Fibroblast of lung (primary cell): ENCODE data around the gene CAMK2G. TPM values are rescaled to one million over a fixed set of nuclear protein-coding genes. Genes with fewer than 3 reads are reported as not detected.

Experiments
- DNase-seq, 2 donors: peaks; one replicate each; pipeline versions ENCODE4 v3.0.0 to v3.0.0-alpha.2; 2010; ENCODE audit warnings: low read depth in 2 of 2
- H2AFZ ChIP-seq: 2 replicates; pipeline ENCODE4 v1.5.1; 2012; ENCODE audit warnings: low read length, control low read depth, inconsistent platforms
- H3K27ac ChIP-seq: 2 replicates; pipeline ENCODE4 v1.5.1; 2011; ENCODE audit warnings: low read length, control low read depth; ENCODE audit not compliant: insufficient read depth
- H3K27me3 ChIP-seq: 2 replicates; pipeline ENCODE4 v1.5.1; 2011; ENCODE audit warnings: mild to moderate bottlenecking, low read length; ENCODE audit not compliant: control insufficient read depth, insufficient read depth
- H3K36me3 ChIP-seq: 2 replicates; pipeline ENCODE4 v1.5.1; 2011; ENCODE audit warnings: low read length; ENCODE audit not compliant: control insufficient read depth, insufficient read depth
- H3K4me1 ChIP-seq: 2 replicates; pipeline ENCODE4 v1.5.1; 2011; ENCODE audit warnings: low read length; ENCODE audit not compliant: control insufficient read depth, insufficient read depth; ENCODE audit errors: extremely low read depth
- H3K4me2 ChIP-seq: 2 replicates; pipeline ENCODE4 v1.5.1; 2011; ENCODE audit warnings: low read length, control low read depth; ENCODE audit not compliant: insufficient read depth; ENCODE audit errors: extremely low read depth
- H3K4me3 ChIP-seq, 4 experiments: fragments of 200-600 bp in 1 of 4; sonication (generic) in 1 of 4; replicated peaks in 1 of 4; 2 replicates each; pipeline ENCODE4 v1.5.1; 2011 to 2016; ENCODE audit warnings: low read length in 4 of 4, low read depth in 3 of 4, mild to moderate bottlenecking in 3 of 4, control low read depth in 2 of 4, inconsistent platforms in 1 of 4, mixed read lengths in 1 of 4; ENCODE audit not compliant: insufficient read depth in 1 of 4; ENCODE audit errors: control extremely low read depth in 1 of 4
- H3K79me2 ChIP-seq: 2 replicates; pipeline ENCODE4 v1.5.1; 2012; ENCODE audit warnings: mild to moderate bottlenecking, low read length, inconsistent platforms; ENCODE audit not compliant: control insufficient read depth, insufficient read depth
- H3K9ac ChIP-seq: 2 replicates; pipeline ENCODE4 v1.5.1; 2011; ENCODE audit warnings: mild to moderate bottlenecking, low read length, control low read depth; ENCODE audit not compliant: insufficient read depth
- H3K9me3 ChIP-seq: 2 replicates; pipeline ENCODE4 v1.5.1; 2012; ENCODE audit warnings: low read depth, low read length; ENCODE audit not compliant: control insufficient read depth, insufficient read depth
- H4K20me1 ChIP-seq: 2 replicates; pipeline ENCODE4 v1.5.1; 2011; ENCODE audit warnings: low read length; ENCODE audit not compliant: control insufficient read depth, insufficient read depth; ENCODE audit errors: extremely low read depth
- EZH2 ChIP-seq: IDR thresholded peaks from 2 replicates; pipeline ENCODE4 v1.5.1; 2012; ENCODE audit warnings: low read length, control low read depth, mild to moderate bottlenecking; ENCODE audit errors: missing control alignments
- polyA plus RNA-seq, 2 donors: library from polyadenylated mRNA; depleted of rRNA in 1 of 2; stranded (reverse) in 1 of 2; unstranded in 1 of 2; fragments of >200 nt; gene quantifications; 2 replicates each; pipeline ENCODE4 v1.2.1, GENCODE V29; 2011 to 2012; ENCODE audit warnings: missing spikeins in 1 of 2
- total RNA-seq: library from RNA; depleted of rRNA; stranded (reverse); fragments of >200 nt; gene quantifications from 2 replicates; pipeline ENCODE4 v1.2.1, GENCODE V29; 2014
- TF ChIP-seq, protein P1 (sequence below), 2 donors: IDR thresholded peaks in 1 of 2; conservative IDR thresholded peaks in 1 of 2; 1 replicate in 1 of 2; 2 replicates in 1 of 2; pipeline ENCODE4 v1.5.1; 2011 to 2012; ENCODE audit warnings: low read length in 2 of 2, control low read depth in 1 of 2, inconsistent platforms in 1 of 2, low read depth in 1 of 2, mild to moderate bottlenecking in 1 of 2

CAMK2G gene
- total and polyA plus RNA-seq, 2 donors (not counting 1 experiment from before 2014, with no cell fraction given), result 25.9 to 32.2 TPM

DNA sequence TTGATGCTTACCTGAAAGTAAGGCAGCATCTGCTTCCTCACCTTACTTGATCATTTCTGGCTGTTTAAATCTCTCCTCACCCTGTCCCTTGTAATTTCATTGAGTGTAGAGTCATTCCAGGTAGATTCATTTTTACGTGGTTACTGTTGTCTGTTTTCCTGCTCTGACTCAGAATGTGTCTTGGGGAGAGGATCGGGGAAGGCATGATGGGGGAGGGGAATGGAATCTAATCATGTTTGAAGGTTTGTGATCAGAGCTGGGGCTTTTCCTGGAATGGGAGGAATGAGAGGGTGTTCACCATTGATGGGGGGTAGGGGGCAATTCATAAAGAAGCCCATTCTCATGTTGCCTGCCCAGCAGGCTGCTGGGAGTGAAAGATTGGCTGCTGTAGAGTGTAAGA lies 111.4 kb downstream of the CAMK2G start:
- H3K4me2 ChIP-seq, result no peak overlapping the region
- H3K27ac ChIP-seq, result no peak overlapping the region
- H3K27me3 ChIP-seq, result no peaks in the 10 kb centered on the region
- no peaks in the 10 kb centered on the region for H4K20me1 ChIP-seq
- no peaks in the 10 kb centered on the region for H3K4me1 ChIP-seq
- peak in 1 of 2 donors; percentile 50 for DNase-seq
- H2AFZ ChIP-seq, result no peak overlapping the region
- H3K79me2 ChIP-seq, result no peaks in the 10 kb centered on the region
- H3K36me3 ChIP-seq, result peaks cover 25% of the 10 kb centered on the region
- H3K9me3 ChIP-seq, result no peaks in the 10 kb centered on the region
- no peak overlapping the region for H3K4me3 ChIP-seq
- TF ChIP-seq EZH2, result no peak
- TF ChIP-seq, protein P1, sequence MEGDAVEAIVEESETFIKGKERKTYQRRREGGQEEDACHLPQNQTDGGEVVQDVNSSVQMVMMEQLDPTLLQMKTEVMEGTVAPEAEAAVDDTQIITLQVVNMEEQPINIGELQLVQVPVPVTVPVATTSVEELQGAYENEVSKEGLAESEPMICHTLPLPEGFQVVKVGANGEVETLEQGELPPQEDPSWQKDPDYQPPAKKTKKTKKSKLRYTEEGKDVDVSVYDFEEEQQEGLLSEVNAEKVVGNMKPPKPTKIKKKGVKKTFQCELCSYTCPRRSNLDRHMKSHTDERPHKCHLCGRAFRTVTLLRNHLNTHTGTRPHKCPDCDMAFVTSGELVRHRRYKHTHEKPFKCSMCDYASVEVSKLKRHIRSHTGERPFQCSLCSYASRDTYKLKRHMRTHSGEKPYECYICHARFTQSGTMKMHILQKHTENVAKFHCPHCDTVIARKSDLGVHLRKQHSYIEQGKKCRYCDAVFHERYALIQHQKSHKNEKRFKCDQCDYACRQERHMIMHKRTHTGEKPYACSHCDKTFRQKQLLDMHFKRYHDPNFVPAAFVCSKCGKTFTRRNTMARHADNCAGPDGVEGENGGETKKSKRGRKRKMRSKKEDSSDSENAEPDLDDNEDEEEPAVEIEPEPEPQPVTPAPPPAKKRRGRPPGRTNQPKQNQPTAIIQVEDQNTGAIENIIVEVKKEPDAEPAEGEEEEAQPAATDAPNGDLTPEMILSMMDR (conservative IDR thresholded peaks at IDR 0.05 in 1 of 2, IDR thresholded peaks at IDR 0.05 in 1 of 2; ENCODE audit: low read depth in 1 of 2, low read length in 2 of 2), result no peak
- no peak overlapping the region for H3K9ac ChIP-seq

Other genes starting within 250 kb of the CAMK2G start
- gene MYOZ1, start 233.1 kb downstream of the CAMK2G start, total RNA-seq, result 0.17 and 0.51 TPM in 2 replicates
- gene MYOZ1, start 233.1 kb downstream of the CAMK2G start, polyA plus RNA-seq, result 0.12 TPM in 1 of 2 replicates, not detected in the other
- under 0.01 TPM in 1 of 2 replicates, not detected in the other for gene SYNPO2L, start 218.5 kb downstream of the CAMK2G start, total RNA-seq
- 0.11 and 0.27 TPM in 2 replicates for gene SYNPO2L, start 218.5 kb downstream of the CAMK2G start, polyA plus RNA-seq
- 1.8 and 3.1 TPM in 2 replicates for gene AGAP5, start 176.4 kb downstream of the CAMK2G start, total RNA-seq
- 1.8 and 1.9 TPM in 2 replicates for gene AGAP5, start 176.4 kb downstream of the CAMK2G start, polyA plus RNA-seq
- 42.9 and 58.0 TPM in 2 replicates for gene SEC24C, start 130.2 kb downstream of the CAMK2G start, total RNA-seq
- gene SEC24C, start 130.2 kb downstream of the CAMK2G start, polyA plus RNA-seq, result 60.4 and 63.4 TPM in 2 replicates
- gene CHCHD1, start 92.5 kb downstream of the CAMK2G start, total RNA-seq, result 16.2 and 21.3 TPM in 2 replicates
- 31.0 and 35.8 TPM in 2 replicates for gene CHCHD1, start 92.5 kb downstream of the CAMK2G start, polyA plus RNA-seq
- gene ZSWIM8, start 88.9 kb downstream of the CAMK2G start, total RNA-seq, result 47.0 and 60.9 TPM in 2 replicates
- 37.9 and 53.3 TPM in 2 replicates for gene ZSWIM8, start 88.9 kb downstream of the CAMK2G start, polyA plus RNA-seq
- gene NDST2, start 63.0 kb downstream of the CAMK2G start, total RNA-seq, result 10.5 and 12.6 TPM in 2 replicates
- gene NDST2, start 63.0 kb downstream of the CAMK2G start, polyA plus RNA-seq, result 15.2 and 17.9 TPM in 2 replicates
- 60.1 and 93.6 TPM in 2 replicates for gene PLAU, start 36.6 kb upstream of the CAMK2G start, total RNA-seq
- 98.9 and 332 TPM in 2 replicates for gene PLAU, start 36.6 kb upstream of the CAMK2G start, polyA plus RNA-seq
- gene VCL, start 123.6 kb upstream of the CAMK2G start, total RNA-seq, result 129 and 161 TPM in 2 replicates
- 255 and 316 TPM in 2 replicates for gene VCL, start 123.6 kb upstream of the CAMK2G start, polyA plus RNA-seq